Spleen (tissue), 7 donors: ENCODE results near the gene FHIT.

ENCODE experiments used
- POLR2A ChIP-seq, 3 donors: fragments of 450-650 bp; IDR thresholded peaks; one replicate each; pipeline ENCODE4 v1.5.1; 2017; ENCODE audit warnings: antibody characterized with exemption in 3 of 3, mild to moderate bottlenecking in 1 of 3
- POLR2AphosphoS5 ChIP-seq, 3 donors: sonication (generic); formaldehyde crosslinking; IDR thresholded peaks; one replicate each; pipeline ENCODE4 v1.5.1; 2017; ENCODE audit warnings: antibody characterized with exemption in 3 of 3
- TF ChIP-seq, protein P1 (sequence below), 11 experiments: fragments of 200-600 bp in 7 of 11; fragments of 450-650 bp in 4 of 11; sonication (generic) in 4 of 11; IDR thresholded peaks in 8 of 11; conservative IDR thresholded peaks in 3 of 11; 1 replicate in 7 of 11; 2 replicates in 4 of 11; pipeline versions ENCODE4 v1.4.0 to v1.8.0; 2016 to 2021; ENCODE audit warnings: antibody characterized with exemption in 11 of 11, inconsistent platforms in 4 of 11, mild to moderate bottlenecking in 1 of 11
- donor health status: DM: no; HTN: no; CAD: no; lungs with moderate emphysema.
- donor health status: DM: no; HTN: no; CAD: no.
- donor health status: DM: no; HTN: no; CAD: no.

DNA sequence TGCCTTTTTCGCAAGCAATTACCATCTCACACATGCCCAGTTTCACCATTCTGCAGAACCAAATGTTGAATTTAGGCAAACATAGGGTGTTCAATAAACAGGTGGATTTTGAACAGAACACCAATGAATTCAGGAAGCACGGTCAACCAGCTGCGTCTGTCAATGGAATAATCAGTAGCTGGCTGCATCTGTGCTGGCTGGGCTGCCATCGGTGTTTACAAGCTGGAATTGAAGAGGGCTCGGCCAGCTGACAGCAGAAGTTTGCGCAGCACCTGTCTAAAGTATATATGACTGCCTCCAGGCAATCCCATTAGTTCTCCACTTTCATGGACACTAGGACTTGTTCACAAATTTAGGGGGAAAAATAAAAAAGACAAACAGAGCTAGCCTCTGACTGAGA is 1205.0 kb downstream of the FHIT start:
- TF ChIP-seq POLR2AphosphoS5 (IDR thresholded peaks at IDR 0.05) (no peak), POLR2A (IDR thresholded peaks at IDR 0.05) (no peak)
- TF ChIP-seq, protein P1, sequence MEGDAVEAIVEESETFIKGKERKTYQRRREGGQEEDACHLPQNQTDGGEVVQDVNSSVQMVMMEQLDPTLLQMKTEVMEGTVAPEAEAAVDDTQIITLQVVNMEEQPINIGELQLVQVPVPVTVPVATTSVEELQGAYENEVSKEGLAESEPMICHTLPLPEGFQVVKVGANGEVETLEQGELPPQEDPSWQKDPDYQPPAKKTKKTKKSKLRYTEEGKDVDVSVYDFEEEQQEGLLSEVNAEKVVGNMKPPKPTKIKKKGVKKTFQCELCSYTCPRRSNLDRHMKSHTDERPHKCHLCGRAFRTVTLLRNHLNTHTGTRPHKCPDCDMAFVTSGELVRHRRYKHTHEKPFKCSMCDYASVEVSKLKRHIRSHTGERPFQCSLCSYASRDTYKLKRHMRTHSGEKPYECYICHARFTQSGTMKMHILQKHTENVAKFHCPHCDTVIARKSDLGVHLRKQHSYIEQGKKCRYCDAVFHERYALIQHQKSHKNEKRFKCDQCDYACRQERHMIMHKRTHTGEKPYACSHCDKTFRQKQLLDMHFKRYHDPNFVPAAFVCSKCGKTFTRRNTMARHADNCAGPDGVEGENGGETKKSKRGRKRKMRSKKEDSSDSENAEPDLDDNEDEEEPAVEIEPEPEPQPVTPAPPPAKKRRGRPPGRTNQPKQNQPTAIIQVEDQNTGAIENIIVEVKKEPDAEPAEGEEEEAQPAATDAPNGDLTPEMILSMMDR (IDR thresholded peaks at IDR 0.05 in 8 of 11, conservative IDR thresholded peaks at IDR 0.05 in 3 of 11), result no peak
